Fibroblast of skin of scalp (primary cell): ENCODE measurements around the gene CEP350.
A peak's percentile ranks its signal among the peaks of the same experiment; 100 is the strongest.
"Not testable (repeated sequence)": the region's sequence is repeated elsewhere in the genome, so short reads cannot be mapped to it uniquely, and the experiment has no call there.

Experiments
- DNase-seq: peaks from one replicate; pipeline ENCODE4 v3.0.0-alpha.2; 2013

CEP350 gene

GRCh38 chr1:179951383-179952144 is 3.0 kb upstream of the CEP350 start:
- DNase-seq, result no peak

- DNase-seq, result no peak
Observed at GRCh38 chr1:179952186-179952585, 2.4 kb upstream of the CEP350 start.

GRCh38 chr1:179953974-179954492 is 577 bp upstream of the CEP350 start:
- peak; percentile 53 for DNase-seq

GRCh38 chr1:179955287-179955680 is 674 bp downstream of the CEP350 start:
- DNase-seq, result peak; percentile 4

- DNase-seq, result no peak
Observed at GRCh38 chr1:179955731-179956130, 1.1 kb downstream of the CEP350 start.

- DNase-seq, result no peak
Observed at GRCh38 chr1:179958359-179958758, 3.7 kb downstream of the CEP350 start.

- DNase-seq, result not testable (repeated sequence)
Observed at GRCh38 chr1:179962168-179962567, 7.6 kb downstream of the CEP350 start.

GRCh38 chr1:179966551-179966950 is 11.9 kb downstream of the CEP350 start:
- DNase-seq, result no peak

GRCh38 chr1:179968284-179968993 is 13.8 kb downstream of the CEP350 start:
- no peak for DNase-seq

- DNase-seq, result no peak
Observed at GRCh38 chr1:179968994-179969919, 14.6 kb downstream of the CEP350 start.

- DNase-seq, result no peak
Observed at GRCh38 chr1:179969962-179970361, 15.4 kb downstream of the CEP350 start.

GRCh38 chr1:179971563-179972496 is 17.2 kb downstream of the CEP350 start:
- no peak for DNase-seq

GRCh38 chr1:179973198-179974110 is 18.8 kb downstream of the CEP350 start:
- DNase-seq, result no peak

- DNase-seq, result no peak
Observed at GRCh38 chr1:179976970-179977651, 22.5 kb downstream of the CEP350 start.

- no peak for DNase-seq
Observed at GRCh38 chr1:179978199-179979079, 23.8 kb downstream of the CEP350 start.

GRCh38 chr1:179984101-179984500 is 29.5 kb downstream of the CEP350 start:
- DNase-seq, result no peak

- DNase-seq, result no peak
Observed at GRCh38 chr1:179984942-179985341, 30.3 kb downstream of the CEP350 start.

- no peak for DNase-seq
Observed at GRCh38 chr1:179990847-179991246, 36.2 kb downstream of the CEP350 start.

GRCh38 chr1:179995576-179995975 is 41.0 kb downstream of the CEP350 start:
- DNase-seq, result peak; percentile 4
